Measurements from ENCODE around the gene PCP2. TPM values are rescaled to one million over a fixed set of nuclear protein-coding genes. Genes with fewer than 3 reads are reported as not detected.

PCP2 gene
- total RNA-seq, 1 experiment from 2014 or later = not detected

DNA sequence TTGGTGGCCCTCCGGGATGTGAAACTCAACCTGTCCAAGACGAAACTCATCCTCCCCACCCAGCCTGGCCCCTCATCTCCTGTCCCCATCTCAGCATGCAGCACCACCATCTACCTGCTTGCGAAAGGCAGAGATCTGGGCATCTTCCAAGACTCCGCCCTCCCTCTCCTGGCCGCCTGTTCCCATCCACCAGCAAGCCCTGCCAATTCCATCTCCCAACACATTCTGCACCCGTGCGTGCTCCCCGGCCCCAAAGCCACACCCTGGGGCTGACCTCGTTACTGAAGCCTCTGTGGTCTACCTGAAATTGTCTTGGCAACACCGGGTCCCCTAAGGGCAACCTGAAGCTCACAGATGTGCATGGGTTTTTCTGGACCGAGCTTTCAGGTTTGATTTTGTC is 51.1 kb downstream of the PCP2 start:
- in situ Hi-C loops (cut with HindIII; ENCODE audit: low pct_unique_long_range_greater_than_20kb, low sequenced_read_pairs) = no loop called here
- DNase-seq (ENCODE audit: low read depth, low spot score) = no peak

Small RNA genes within 50 kb of the gene (small RNA-seq; reads per million reads assigned to genes)
- 0 reads per million in 2 experiments for gene MIR6792

Other genes with a start within 250 kb of the PCP2 start
- 1.1 and 1.2 TPM in 2 replicates for gene PEX11G, start 144.7 kb downstream of the PCP2 start, total RNA-seq (2014; rRNA removed; shearing (Covaris generic))
- 17.7 and 18.7 TPM in 2 replicates for gene ZNF358, start 117.6 kb downstream of the PCP2 start, total RNA-seq (2014; rRNA removed; shearing (Covaris generic))
- gene MCOLN1, start 111.1 kb downstream of the PCP2 start, total RNA-seq (2014; rRNA removed; shearing (Covaris generic)) = 9.5 and 10.0 TPM in 2 replicates
- 35.9 and 40.0 TPM in 2 replicates for gene PNPLA6, start 98.0 kb downstream of the PCP2 start, total RNA-seq (2014; rRNA removed; shearing (Covaris generic))
- 0.24 and 0.48 TPM in 2 replicates for gene CAMSAP3, start 37.9 kb downstream of the PCP2 start, total RNA-seq (2014; rRNA removed; shearing (Covaris generic))
- gene XAB2, start 4.2 kb downstream of the PCP2 start, total RNA-seq (2014; rRNA removed; shearing (Covaris generic)) = 21.5 and 25.1 TPM in 2 replicates
- 29.4 and 31.8 TPM in 2 replicates for gene PET100, start 3.9 kb downstream of the PCP2 start, total RNA-seq (2014; rRNA removed; shearing (Covaris generic))
- 1.0 and 1.3 TPM in 2 replicates for gene STXBP2, start 3.4 kb upstream of the PCP2 start, total RNA-seq (2014; rRNA removed; shearing (Covaris generic))
- gene RETN, start 35.3 kb upstream of the PCP2 start, total RNA-seq (2014; rRNA removed; shearing (Covaris generic)) = not detected in 2 replicates
- gene MCEMP1, start 43.4 kb upstream of the PCP2 start, total RNA-seq (2014; rRNA removed; shearing (Covaris generic)) = not detected in 2 replicates
- 37.5 and 54.0 TPM in 2 replicates for gene TRAPPC5, start 47.1 kb upstream of the PCP2 start, total RNA-seq (2014; rRNA removed; shearing (Covaris generic))
- not detected in 2 replicates for gene FCER2, start 68.4 kb upstream of the PCP2 start, total RNA-seq (2014; rRNA removed; shearing (Covaris generic))
- not detected in 2 replicates for gene CLEC4G, start 98.4 kb upstream of the PCP2 start, total RNA-seq (2014; rRNA removed; shearing (Covaris generic))
- gene CD209, start 113.8 kb upstream of the PCP2 start, total RNA-seq (2014; rRNA removed; shearing (Covaris generic)) = not detected in 2 replicates
- gene CLEC4M, start 129.5 kb upstream of the PCP2 start, total RNA-seq (2014; rRNA removed; shearing (Covaris generic)) = not detected in 2 replicates
- 4.8 and 7.2 TPM in 2 replicates for gene EVI5L, start 196.5 kb upstream of the PCP2 start, total RNA-seq (2014; rRNA removed; shearing (Covaris generic))
- gene PRR36, start 240.7 kb upstream of the PCP2 start, total RNA-seq (2014; rRNA removed; shearing (Covaris generic)) = 0.72 TPM in 1 of 2 replicates, not detected in the other

All from SK-MEL-5 (cell line).